DND-41 (cell line): ENCODE measurements around the gene SLC11A1.
A peak's percentile ranks its signal among the peaks of the same experiment; 100 is the strongest.

ENCODE experiments used
- ATAC-seq: fragments of 200-7000 bp; cut with Tn5 transposase; 3 replicates; pipeline ENCODE4 v1.9.1; 2021; ENCODE audit warnings: low read depth; ENCODE audit not compliant: insufficient read depth
- DNase-seq: peaks from one replicate; pipeline ENCODE4 v3.0.0-alpha.2; 2020
- H2AFZ ChIP-seq: 2 replicates; pipeline ENCODE4 v1.6.0; 2012; ENCODE audit warnings: low read depth, low read length
- H3K27ac ChIP-seq: 2 replicates; pipeline ENCODE4 v1.5.1; 2012; ENCODE audit warnings: low read length, inconsistent platforms
- H3K27me3 ChIP-seq: fragments of 200-600 bp; sonication (generic); 2 replicates; pipeline ENCODE4 v1.6.0; 2012; ENCODE audit warnings: low read length, mild to moderate bottlenecking, inconsistent platforms; ENCODE audit not compliant: insufficient read depth, poor library complexity
- H3K36me3 ChIP-seq: 2 replicates; pipeline ENCODE4 v1.5.1; 2012; ENCODE audit warnings: low read length, inconsistent platforms; ENCODE audit not compliant: insufficient read depth
- H3K4me1 ChIP-seq: 2 replicates; pipeline ENCODE4 v1.5.1; 2012; ENCODE audit warnings: mild to moderate bottlenecking, low read length; ENCODE audit not compliant: insufficient read depth
- H3K4me2 ChIP-seq: 2 replicates; pipeline ENCODE4 v1.6.0; 2012; ENCODE audit warnings: mild to moderate bottlenecking, moderate library complexity, low read length, inconsistent platforms; ENCODE audit not compliant: insufficient read depth
- H3K4me3 ChIP-seq, 2 experiments: fragments of 200-600 bp in 1 of 2; shearing (Covaris generic) in 1 of 2; 2 replicates each; pipeline ENCODE4 v1.5.1; 2012 to 2016; ENCODE audit warnings: inconsistent platforms in 2 of 2, low read length in 2 of 2, mild to moderate bottlenecking in 2 of 2, low read depth in 1 of 2, moderate library complexity in 1 of 2
- H3K79me2 ChIP-seq: 2 replicates; pipeline ENCODE4 v1.6.0; 2012; ENCODE audit warnings: low read length, inconsistent platforms; ENCODE audit not compliant: insufficient read depth
- H3K9ac ChIP-seq: 2 replicates; pipeline ENCODE4 v1.6.0; 2012; ENCODE audit warnings: low read depth, mild to moderate bottlenecking, inconsistent platforms, low read length, moderate library complexity
- H3K9me3 ChIP-seq: 2 replicates; pipeline ENCODE4 v1.5.1; 2012; ENCODE audit warnings: low read length, moderate library complexity, mild to moderate bottlenecking, inconsistent platforms; ENCODE audit not compliant: insufficient read depth, severe bottlenecking
- H4K20me1 ChIP-seq: 2 replicates; pipeline ENCODE4 v1.6.0; 2012; ENCODE audit warnings: low read length; ENCODE audit not compliant: insufficient read depth
- EZH2 ChIP-seq: IDR thresholded peaks from 3 replicates; pipeline ENCODE4 v1.6.1; 2012; ENCODE audit warnings: borderline replicate concordance, low read depth, mild to moderate bottlenecking, moderate library complexity, low read length, inconsistent platforms; ENCODE audit not compliant: severe bottlenecking
- TF ChIP-seq, protein P1 (sequence below): IDR thresholded peaks from 2 replicates; pipeline ENCODE4 v1.5.1; 2012; ENCODE audit warnings: borderline replicate concordance, low read length, moderate library complexity, mild to moderate bottlenecking; ENCODE audit not compliant: poor library complexity, severe bottlenecking; ENCODE audit errors: extremely low read depth

Gene SLC11A1

DNA sequence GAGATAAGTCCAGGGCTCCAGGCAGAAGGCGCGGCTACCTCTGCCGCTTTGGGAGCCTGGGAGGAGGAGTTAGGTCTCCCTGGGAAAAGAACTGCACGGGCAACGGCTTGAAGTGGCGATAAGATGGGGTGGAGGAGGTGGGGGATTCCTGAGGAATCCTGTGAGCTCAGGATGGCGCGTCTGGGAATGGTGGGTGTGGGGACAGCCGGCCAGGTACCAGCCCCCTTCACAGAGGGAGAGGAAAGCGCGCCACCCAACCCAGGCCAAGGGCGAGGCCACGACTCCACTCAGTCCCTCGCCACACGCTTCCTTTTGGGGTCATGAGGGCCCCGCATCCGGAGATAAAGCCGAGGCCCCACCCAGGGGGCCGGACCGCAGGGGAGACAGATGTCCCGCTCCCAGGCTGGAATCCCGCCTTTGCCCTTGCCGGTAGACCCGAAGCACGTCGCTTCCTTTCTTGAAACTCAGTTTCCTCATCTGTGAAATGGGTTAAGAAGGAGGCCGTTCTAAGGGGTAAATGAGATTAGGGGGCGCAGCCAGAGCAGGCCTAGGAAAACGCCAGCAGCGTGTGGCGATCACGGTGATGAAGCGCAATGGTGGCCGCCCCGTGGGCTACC is 15.9 kb downstream of the SLC11A1 start:
- peaks cover 20% of the 10 kb centered on the region for H3K36me3 ChIP-seq
- DNase-seq (peak; percentile 77), ATAC-seq (peak; percentile 12)
- no peaks in the 10 kb centered on the region for H3K9me3 ChIP-seq
- H3K27ac ChIP-seq = peak overlapping the region; percentile 95
- peaks cover 15% of the 10 kb centered on the region for H4K20me1 ChIP-seq
- H3K9ac ChIP-seq = peak overlapping the region; percentile 90
- peak overlapping the region; percentile 67 for H3K4me2 ChIP-seq
- TF ChIP-seq, protein P1, sequence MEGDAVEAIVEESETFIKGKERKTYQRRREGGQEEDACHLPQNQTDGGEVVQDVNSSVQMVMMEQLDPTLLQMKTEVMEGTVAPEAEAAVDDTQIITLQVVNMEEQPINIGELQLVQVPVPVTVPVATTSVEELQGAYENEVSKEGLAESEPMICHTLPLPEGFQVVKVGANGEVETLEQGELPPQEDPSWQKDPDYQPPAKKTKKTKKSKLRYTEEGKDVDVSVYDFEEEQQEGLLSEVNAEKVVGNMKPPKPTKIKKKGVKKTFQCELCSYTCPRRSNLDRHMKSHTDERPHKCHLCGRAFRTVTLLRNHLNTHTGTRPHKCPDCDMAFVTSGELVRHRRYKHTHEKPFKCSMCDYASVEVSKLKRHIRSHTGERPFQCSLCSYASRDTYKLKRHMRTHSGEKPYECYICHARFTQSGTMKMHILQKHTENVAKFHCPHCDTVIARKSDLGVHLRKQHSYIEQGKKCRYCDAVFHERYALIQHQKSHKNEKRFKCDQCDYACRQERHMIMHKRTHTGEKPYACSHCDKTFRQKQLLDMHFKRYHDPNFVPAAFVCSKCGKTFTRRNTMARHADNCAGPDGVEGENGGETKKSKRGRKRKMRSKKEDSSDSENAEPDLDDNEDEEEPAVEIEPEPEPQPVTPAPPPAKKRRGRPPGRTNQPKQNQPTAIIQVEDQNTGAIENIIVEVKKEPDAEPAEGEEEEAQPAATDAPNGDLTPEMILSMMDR = no peak
- no peak for TF ChIP-seq EZH2
- H2AFZ ChIP-seq = peak overlapping the region; percentile 76
- no peaks in the 10 kb centered on the region for H3K27me3 ChIP-seq
- peaks cover 53% of the 10 kb centered on the region for H3K79me2 ChIP-seq
- peak overlapping the region; percentile 46 to 67; a peak in 3 of 4 replicates for H3K4me3 ChIP-seq
- H3K4me1 ChIP-seq = peaks cover 57% of the 10 kb centered on the region

DNA sequence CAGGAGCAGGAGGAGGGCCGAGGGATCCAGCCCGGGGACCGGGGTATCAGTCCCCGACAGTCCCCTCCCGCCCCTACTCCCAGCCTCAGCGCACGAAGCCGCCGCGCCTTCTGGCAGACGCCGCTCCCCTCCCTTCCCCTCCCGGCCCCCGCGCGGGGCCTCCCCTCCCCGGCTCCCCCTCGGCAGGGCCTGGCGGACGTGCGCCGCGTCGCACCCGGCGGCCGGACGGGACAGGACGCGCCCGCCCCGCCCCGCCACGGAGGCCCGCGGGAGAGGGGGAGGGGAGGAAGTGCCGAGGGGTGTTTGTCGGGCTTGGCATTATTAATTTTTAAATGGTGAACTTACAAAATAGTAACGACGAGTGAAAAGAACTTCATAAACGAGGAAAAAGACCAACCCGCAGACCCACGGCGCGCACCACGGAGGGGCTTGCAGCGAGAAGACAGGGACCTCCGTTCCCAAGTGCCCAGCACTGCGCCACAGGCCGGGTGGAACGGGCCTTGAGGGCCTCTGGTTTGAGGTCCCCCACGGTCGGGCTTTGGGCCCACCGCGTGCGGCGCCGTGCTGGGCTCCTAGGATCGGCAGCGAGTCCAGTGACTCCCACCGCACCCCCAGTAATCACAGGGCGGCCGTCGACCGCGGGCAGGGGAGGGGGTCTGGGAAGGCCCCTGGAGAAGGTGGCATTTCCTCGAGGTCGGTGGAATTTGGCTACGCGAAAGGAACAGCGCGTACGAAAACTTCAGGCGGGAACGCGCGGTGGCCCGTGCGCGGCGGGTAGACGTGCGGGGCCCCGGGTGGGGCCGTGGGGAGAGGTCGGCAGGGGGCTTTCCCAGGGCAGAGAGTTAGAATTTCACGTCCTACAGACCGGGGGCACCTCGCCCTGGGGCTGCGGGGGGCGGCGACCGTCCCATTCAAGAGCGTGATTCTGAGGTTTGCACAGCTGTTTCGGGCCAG is 16.6 kb downstream of the SLC11A1 start:
- peak overlapping the region; percentile 90 for H3K9ac ChIP-seq
- TF ChIP-seq, protein P1 = no peak
- TF ChIP-seq EZH2 = no peak
- peak overlapping the region; percentile 46 to 67; a peak in 3 of 4 replicates for H3K4me3 ChIP-seq
- H2AFZ ChIP-seq = peak overlapping the region; percentile 76
- H3K4me1 ChIP-seq = peaks cover 57% of the 10 kb centered on the region
- no peaks in the 10 kb centered on the region for H3K27me3 ChIP-seq
- H3K79me2 ChIP-seq = peaks cover 56% of the 10 kb centered on the region
- H3K36me3 ChIP-seq = peaks cover 28% of the 10 kb centered on the region
- peaks cover 19% of the 10 kb centered on the region for H4K20me1 ChIP-seq
- peak overlapping the region; percentile 95 for H3K27ac ChIP-seq
- no peaks in the 10 kb centered on the region for H3K9me3 ChIP-seq
- peak; percentile 18 for ATAC-seq
- peak; percentile 75 for DNase-seq
- H3K4me2 ChIP-seq = peak overlapping the region; percentile 67

DNA sequence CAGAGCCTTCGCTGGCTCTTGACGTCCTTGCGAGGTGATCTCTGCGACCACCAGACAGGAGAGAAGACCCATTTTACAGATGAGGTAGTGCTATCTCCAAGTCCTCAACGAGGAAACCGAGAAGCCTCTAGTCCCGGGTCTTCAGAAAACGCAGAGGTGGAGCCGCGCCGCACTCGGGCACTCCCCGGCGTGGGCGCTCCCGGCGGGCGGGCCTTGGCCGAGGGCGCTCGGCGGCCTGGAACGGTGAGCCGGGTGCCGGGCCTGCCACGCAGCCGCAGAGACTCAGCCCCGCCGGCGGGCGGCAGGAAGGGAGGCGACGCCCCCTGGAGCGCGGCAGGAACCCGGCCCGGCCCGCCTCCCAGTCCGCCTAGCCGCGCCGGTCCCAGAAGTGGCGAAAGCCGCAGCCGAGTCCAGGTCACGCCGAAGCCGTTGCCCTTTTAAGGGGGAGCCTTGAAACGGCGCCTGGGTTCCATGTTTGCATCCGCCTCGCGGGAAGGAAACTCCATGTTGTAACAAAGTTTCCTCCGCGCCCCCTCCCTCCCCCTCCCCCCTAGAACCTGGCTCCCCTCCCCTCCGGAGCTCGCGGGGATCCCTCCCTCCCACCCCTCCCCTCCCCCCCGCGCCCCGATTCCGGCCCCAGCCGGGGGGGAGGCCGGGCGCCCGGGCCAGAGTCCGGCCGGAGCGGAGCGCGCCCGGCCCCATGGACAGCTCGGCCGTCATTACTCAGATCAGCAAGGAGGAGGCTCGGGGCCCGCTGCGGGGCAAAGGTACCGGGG is 17.5 kb downstream of the SLC11A1 start, which contains the start of gene CTDSP1:
Gene CTDSP1, plus strand, starts transcription at position 478 of the 776 bp plus-strand sequence. Its CDS starts 223 bp downstream, at position 701.
- Histone ChIP-seq H3K4me2 (peak within 1 kb of the TSS; percentile 81), H4K20me1 (peaks cover 22% of the 10 kb centered on the region), H3K9me3 (no peaks in the 10 kb centered on the region), H3K4me1 (peaks cover 65% of the 10 kb centered on the region), H3K36me3 (peaks cover 36% of the 10 kb centered on the region), H3K27ac (peak within 1 kb of the TSS; percentile 95), H3K27me3 (no peaks in the 10 kb centered on the region), H3K9ac (peak within 1 kb of the TSS; percentile 90), H2AFZ (peak within 1 kb of the TSS; percentile 66), H3K79me2 (peaks cover 56% of the 10 kb centered on the region), H3K4me3 (peak within 1 kb of the TSS; percentile 75 to 79; a peak in 3 of 4 replicates)
- DNase-seq = peak; percentile 94
- peak; percentile 47 for ATAC-seq
- no peak for TF ChIP-seq EZH2
- TF ChIP-seq, protein P1 = peak; percentile 14
